Peyer's patch (tissue), 4 donors: ENCODE measurements around the gene DLGAP5. TPM values are rescaled to one million over a fixed set of nuclear protein-coding genes. Genes with fewer than 3 reads are reported as not detected.

Experiments
- DNase-seq, 3 donors: peaks; one replicate each; pipeline ENCODE4 v3.0.0-alpha.2; 2017 to 2019
- H3K27ac ChIP-seq, 4 donors: fragments of 200-600 bp; sonication (generic); one replicate each; pipeline ENCODE4 v1.5.1; 2016 to 2019
- H3K27me3 ChIP-seq, 2 donors: fragments of 200-600 bp; sonication (generic); one replicate each; pipeline ENCODE4 v1.5.1; 2019
- H3K36me3 ChIP-seq, 3 donors: fragments of 200-600 bp; sonication (generic); one replicate each; pipeline ENCODE4 v1.5.1; 2016 to 2019
- H3K4me1 ChIP-seq, 4 donors: fragments of 200-600 bp; sonication (generic); one replicate each; pipeline ENCODE4 v1.5.1; 2016 to 2019
- H3K4me3 ChIP-seq, 4 donors: fragments of 200-600 bp; sonication (generic); 1 replicate in 3 of 4; 2 replicates in 1 of 4; pipeline ENCODE4 v1.5.1; 2016 to 2019; ENCODE audit warnings: mild to moderate bottlenecking in 1 of 4
- H3K9me3 ChIP-seq, 4 donors: fragments of 200-600 bp; sonication (generic); one replicate each; pipeline ENCODE4 v1.5.1; 2016 to 2019; ENCODE audit warnings: mild to moderate bottlenecking in 1 of 4
- CTCF ChIP-seq, 6 experiments: fragments of 450-650 bp in 4 of 6; fragments of 200-600 bp in 2 of 6; sonication (generic) in 1 of 6; IDR thresholded peaks; one replicate each; pipeline ENCODE4 v1.5.1; 2017 to 2019; ENCODE audit warnings: antibody characterized with exemption in 6 of 6, mild to moderate bottlenecking in 3 of 6, moderate library complexity in 1 of 6
- POLR2A ChIP-seq, 2 donors: fragments of 450-650 bp; IDR thresholded peaks; one replicate each; pipeline ENCODE4 v1.5.1; 2017; ENCODE audit warnings: antibody characterized with exemption in 2 of 2, mild to moderate bottlenecking in 2 of 2, moderate library complexity in 2 of 2
- total RNA-seq, 4 donors: library from RNA; depleted of rRNA; stranded (reverse); fragments of >200 nt; gene quantifications; one replicate each; pipeline ENCODE4 v1.1.0, GENCODE V29; 2016

DLGAP5 gene
- total RNA-seq, 4 donors from 2014 or later = 2.1 to 9.9 (median 4.4) TPM

GRCh38 chr14:55099756-55100155 lies 91.6 kb downstream of the DLGAP5 start:
- TF ChIP-seq CTCF (IDR thresholded peaks at IDR 0.05) (no peak), POLR2A (IDR thresholded peaks at IDR 0.05) (no peak)
- no peak overlapping the region for H3K4me3 ChIP-seq
- peaks cover 9 to 51% (median 26%) of the 10 kb centered on the region in 4 donors for H3K4me1 ChIP-seq
- H3K9me3 ChIP-seq = no peaks in the 10 kb centered on the region
- no peaks in the 10 kb centered on the region for H3K27me3 ChIP-seq
- peak overlapping the region in 3 of 4 donors; percentile 24 to 58 (median 32) for H3K27ac ChIP-seq
- peak in 1 of 3 donors; percentile 8 for DNase-seq
- no peaks in the 10 kb centered on the region for H3K36me3 ChIP-seq

- Histone ChIP-seq H3K9me3 (no peaks in the 10 kb centered on the region), H3K4me1 (peaks cover 0 to 39% (median 19%) of the 10 kb centered on the region in 4 donors), H3K27ac (peak overlapping the region; percentile 34 to 68 (median 58)), H3K36me3 (no peaks in the 10 kb centered on the region), H3K4me3 (no peak overlapping the region), H3K27me3 (no peaks in the 10 kb centered on the region)
- no peak for DNase-seq
- no peak for TF ChIP-seq POLR2A (IDR thresholded peaks at IDR 0.05)
- no peak for TF ChIP-seq CTCF (IDR thresholded peaks at IDR 0.05)
Observed at GRCh38 chr14:55098561-55098898, 92.9 kb downstream of the DLGAP5 start.

Other genes with a start within 250 kb of the DLGAP5 start
- 1 to 10 TPM in 2 of 4 donors, under 1 TPM in 2; 0.70 to 2.5 (median 1.0) TPM for gene WDHD1, start 164.5 kb downstream of the DLGAP5 start, total RNA-seq
- gene SOCS4, start 164.3 kb downstream of the DLGAP5 start, total RNA-seq = 10 to 100 TPM in 3 of 4 donors, 1 to 10 TPM in 1; 10.0 to 18.2 (median 10.7) TPM
- 10 to 100 TPM; 27.2 to 56.6 (median 35.2) TPM for gene MAPK1IP1L, start 139.9 kb downstream of the DLGAP5 start, total RNA-seq
- 1,000 to 10,000 TPM in 3 of 4 donors, 100 to 1,000 TPM in 1; 242 to 1,284 (median 1,203) TPM for gene LGALS3, start 62.3 kb downstream of the DLGAP5 start, total RNA-seq
- 10 to 100 TPM; 28.1 to 75.3 (median 43.1) TPM for gene FBXO34, start 79.8 kb upstream of the DLGAP5 start, total RNA-seq
- 10 to 100 TPM; 10.3 to 18.9 (median 13.9) TPM for gene ATG14, start 220.2 kb upstream of the DLGAP5 start, total RNA-seq
- not detected for gene TBPL2, start 249.0 kb upstream of the DLGAP5 start, total RNA-seq